ENCODE data around the gene ATXN7L3. TPM values are rescaled to one million over a fixed set of nuclear protein-coding genes. Genes with fewer than 3 reads are reported as not detected.

Gene ATXN7L3
- total and polyA plus RNA-seq, 2 donors (not counting 3 experiments of a cell fraction or from before 2014, with no cell fraction given), result 61.3 to 82.5 TPM

DNA sequence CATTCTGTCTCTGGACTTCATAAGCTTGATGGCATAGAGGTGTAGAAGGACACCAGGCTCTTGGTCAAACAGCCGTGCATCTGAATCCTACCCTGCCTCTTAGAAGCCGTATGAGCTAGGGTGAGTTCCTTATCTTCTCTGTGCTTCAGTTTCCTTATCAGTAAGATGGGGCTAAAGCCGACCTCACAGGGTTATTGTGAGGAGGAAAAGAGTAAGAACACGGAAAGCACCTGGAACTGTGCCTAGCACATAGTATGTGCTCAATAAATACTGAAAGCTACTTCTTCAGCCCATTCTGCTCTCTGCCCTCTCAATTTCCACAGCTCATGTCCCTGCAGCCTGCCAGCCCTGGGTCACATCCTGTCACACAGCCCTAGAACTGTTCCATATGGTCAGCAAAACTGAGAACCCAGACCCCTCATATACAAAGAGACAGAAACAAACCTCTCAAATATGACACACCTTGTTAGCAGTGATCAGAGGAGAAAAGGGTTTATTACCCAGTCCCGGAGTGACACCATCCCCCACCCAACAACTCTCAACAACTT is 36.8 kb upstream of the ATXN7L3 start:
- BruUV-seq (replicated peaks), result no TSS peak

More for the DNA sequence above, 36.8 kb upstream of the ATXN7L3 start:
- peaks cover 8% of the 10 kb centered on the region for H3K4me1 ChIP-seq (ENCODE audit: control insufficient read depth, extremely low read depth, insufficient read depth, low read length)
- no peak overlapping the region for H3K4me3 ChIP-seq (replicated peaks in 1 of 3; ENCODE audit: insufficient read depth in 1 of 3, low read depth in 1 of 3, low read length in 3 of 3)
- TF ChIP-seq JUN (IDR thresholded peaks at IDR 0.05; ENCODE audit: borderline replicate concordance, insufficient read depth, insufficient read length, low read depth) (no peak), MYC (IDR thresholded peaks at IDR 0.05; ENCODE audit: low read depth, low read length) (no peak), POLR2AphosphoS5 (IDR thresholded peaks at IDR 0.05; ENCODE audit: insufficient read depth, low read depth, low read length) (no peak), EZH2 (IDR thresholded peaks at IDR 0.05; ENCODE audit: borderline replicate concordance, low read depth, low read length, severe bottlenecking) (no peak), POLR2A (IDR thresholded peaks at IDR 0.05; ENCODE audit: low read depth, low read length) (no peak), GATA2 (IDR thresholded peaks at IDR 0.05; ENCODE audit: insufficient read depth, insufficient read length, low read depth, low read length) (no peak), CTCF (IDR thresholded peaks at IDR 0.05; ENCODE audit: extremely low read depth in 1 of 2, insufficient read depth in 1 of 2, low read depth in 1 of 2, low read length in 2 of 2) (no peak), FOS (IDR thresholded peaks at IDR 0.05; ENCODE audit: borderline replicate concordance, insufficient read depth, low read length) (no peak)
- TF ChIP-seq, protein P1, sequence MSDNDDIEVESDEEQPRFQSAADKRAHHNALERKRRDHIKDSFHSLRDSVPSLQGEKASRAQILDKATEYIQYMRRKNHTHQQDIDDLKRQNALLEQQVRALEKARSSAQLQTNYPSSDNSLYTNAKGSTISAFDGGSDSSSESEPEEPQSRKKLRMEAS (IDR thresholded peaks at IDR 0.05; ENCODE audit: insufficient read depth, insufficient read length), result no peak
- ChIA-PET POLR2A (no interaction called here), CTCF (interaction anchor here (0.9 kb wide), 1 partner anchor 9 kb away, joined by 3 read pairs; no protein-coding TSS in a partner anchor)
- FAIRE-seq (no peak), DNase-seq (ENCODE audit: low read depth, low spot score) (no peak)
- no peak overlapping the region for H3K27ac ChIP-seq (ENCODE audit: insufficient read depth, low read depth, low read length)
- no peak overlapping the region for H2AFZ ChIP-seq (ENCODE audit: low read depth, low read length)
- H3K9ac ChIP-seq (replicated peaks; ENCODE audit: extremely low read depth, insufficient read depth, low read length), result no peak overlapping the region
- no peaks in the 10 kb centered on the region for H3K79me2 ChIP-seq (ENCODE audit: control insufficient read depth, insufficient read depth, low read length)
- H3K9me3 ChIP-seq (replicated peaks; ENCODE audit: control insufficient read depth, insufficient read depth, low read length), result no peaks in the 10 kb centered on the region
- H3K9me1 ChIP-seq (replicated peaks; ENCODE audit: control insufficient read depth, extremely low read depth, insufficient read depth, low read length), result no peaks in the 10 kb centered on the region
- peaks cover 0 to 2% of the 10 kb centered on the region in 2 experiments for H3K27me3 ChIP-seq (ENCODE audit: control insufficient read depth in 2 of 2, insufficient read depth in 2 of 2, low read length in 2 of 2)
- no peak overlapping the region for H3K4me2 ChIP-seq (ENCODE audit: insufficient read depth, low read length)
- dilution Hi-C loops (cut with MboI; ENCODE audit: extremely low pct_ligation_motif_present, low sequenced_read_pairs) (no loop called here), intact Hi-C loops (cut with micrococcal nuclease) (no loop called here)
- no peaks in the 10 kb centered on the region for H4K20me1 ChIP-seq (replicated peaks; ENCODE audit: control insufficient read depth, extremely low read depth, insufficient read depth, low read length)
- H3K36me3 ChIP-seq (ENCODE audit: control insufficient read depth in 2 of 2, extremely low read depth in 1 of 2, insufficient read depth in 2 of 2, low read length in 2 of 2), result no peaks in the 10 kb centered on the region

All from endothelial cell of umbilical vein (primary cell).